ENCODE data around the gene ASB7. TPM values are rescaled to one million over a fixed set of nuclear protein-coding genes. Genes with fewer than 3 reads are reported as not detected.

Gene ASB7
- polyA plus RNA-seq, 1 donor from 2014 or later = 16.5 TPM

DNA sequence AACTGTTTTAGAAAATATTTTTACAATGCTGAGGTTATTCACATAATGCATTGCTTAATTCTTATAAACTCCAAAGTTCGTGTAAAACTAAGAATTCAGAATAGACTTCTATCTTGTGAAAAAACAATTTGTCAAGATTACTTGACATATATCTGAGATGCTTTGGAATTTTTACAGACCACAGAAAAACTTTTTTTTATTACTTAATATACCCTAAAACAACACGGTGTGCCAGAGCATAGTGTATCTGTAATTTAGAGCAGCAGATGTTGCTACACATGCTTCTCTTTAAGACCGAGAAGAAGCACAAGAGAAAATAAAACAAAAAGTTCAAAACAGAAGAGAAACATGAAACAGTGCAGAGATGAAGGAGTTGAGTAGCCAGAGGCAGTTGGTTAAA is 26.4 kb downstream of the ASB7 start:
- no peaks in the 10 kb centered on the region for H3F3A ChIP-seq (ENCODE audit: insufficient read depth, low read length, poor library complexity, severe bottlenecking)
- H3K27ac ChIP-seq (ENCODE audit: low read length) = no peak overlapping the region
- no peaks in the 10 kb centered on the region for H4K20me1 ChIP-seq (ENCODE audit: insufficient read depth)
- H3K4me2 ChIP-seq (ENCODE audit: low read length) = no peak overlapping the region
- H3K36me3 ChIP-seq (ENCODE audit: insufficient read depth, low read length) = no peaks in the 10 kb centered on the region
- no peak overlapping the region for H2AFZ ChIP-seq (ENCODE audit: low read depth, low read length)
- no peaks in the 10 kb centered on the region for H3K9me3 ChIP-seq (ENCODE audit: low read length)
- no peaks in the 10 kb centered on the region for H3K79me2 ChIP-seq (replicated peaks; ENCODE audit: insufficient read depth, low read length)
- no peak for TF ChIP-seq SMC3 (conservative IDR thresholded peaks at IDR 0.05; ENCODE audit: poor library complexity)
- TF ChIP-seq, protein P1, sequence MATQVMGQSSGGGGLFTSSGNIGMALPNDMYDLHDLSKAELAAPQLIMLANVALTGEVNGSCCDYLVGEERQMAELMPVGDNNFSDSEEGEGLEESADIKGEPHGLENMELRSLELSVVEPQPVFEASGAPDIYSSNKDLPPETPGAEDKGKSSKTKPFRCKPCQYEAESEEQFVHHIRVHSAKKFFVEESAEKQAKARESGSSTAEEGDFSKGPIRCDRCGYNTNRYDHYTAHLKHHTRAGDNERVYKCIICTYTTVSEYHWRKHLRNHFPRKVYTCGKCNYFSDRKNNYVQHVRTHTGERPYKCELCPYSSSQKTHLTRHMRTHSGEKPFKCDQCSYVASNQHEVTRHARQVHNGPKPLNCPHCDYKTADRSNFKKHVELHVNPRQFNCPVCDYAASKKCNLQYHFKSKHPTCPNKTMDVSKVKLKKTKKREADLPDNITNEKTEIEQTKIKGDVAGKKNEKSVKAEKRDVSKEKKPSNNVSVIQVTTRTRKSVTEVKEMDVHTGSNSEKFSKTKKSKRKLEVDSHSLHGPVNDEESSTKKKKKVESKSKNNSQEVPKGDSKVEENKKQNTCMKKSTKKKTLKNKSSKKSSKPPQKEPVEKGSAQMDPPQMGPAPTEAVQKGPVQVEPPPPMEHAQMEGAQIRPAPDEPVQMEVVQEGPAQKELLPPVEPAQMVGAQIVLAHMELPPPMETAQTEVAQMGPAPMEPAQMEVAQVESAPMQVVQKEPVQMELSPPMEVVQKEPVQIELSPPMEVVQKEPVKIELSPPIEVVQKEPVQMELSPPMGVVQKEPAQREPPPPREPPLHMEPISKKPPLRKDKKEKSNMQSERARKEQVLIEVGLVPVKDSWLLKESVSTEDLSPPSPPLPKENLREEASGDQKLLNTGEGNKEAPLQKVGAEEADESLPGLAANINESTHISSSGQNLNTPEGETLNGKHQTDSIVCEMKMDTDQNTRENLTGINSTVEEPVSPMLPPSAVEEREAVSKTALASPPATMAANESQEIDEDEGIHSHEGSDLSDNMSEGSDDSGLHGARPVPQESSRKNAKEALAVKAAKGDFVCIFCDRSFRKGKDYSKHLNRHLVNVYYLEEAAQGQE (IDR thresholded peaks at IDR 0.05; ENCODE audit: borderline replicate concordance) = no peak
- no peak for TF ChIP-seq EP300 (conservative IDR thresholded peaks at IDR 0.05; ENCODE audit: poor library complexity, severe bottlenecking)
- TF ChIP-seq POLR2AphosphoS5 (IDR thresholded peaks at IDR 0.05) = no peak
- TF ChIP-seq, protein P2, sequence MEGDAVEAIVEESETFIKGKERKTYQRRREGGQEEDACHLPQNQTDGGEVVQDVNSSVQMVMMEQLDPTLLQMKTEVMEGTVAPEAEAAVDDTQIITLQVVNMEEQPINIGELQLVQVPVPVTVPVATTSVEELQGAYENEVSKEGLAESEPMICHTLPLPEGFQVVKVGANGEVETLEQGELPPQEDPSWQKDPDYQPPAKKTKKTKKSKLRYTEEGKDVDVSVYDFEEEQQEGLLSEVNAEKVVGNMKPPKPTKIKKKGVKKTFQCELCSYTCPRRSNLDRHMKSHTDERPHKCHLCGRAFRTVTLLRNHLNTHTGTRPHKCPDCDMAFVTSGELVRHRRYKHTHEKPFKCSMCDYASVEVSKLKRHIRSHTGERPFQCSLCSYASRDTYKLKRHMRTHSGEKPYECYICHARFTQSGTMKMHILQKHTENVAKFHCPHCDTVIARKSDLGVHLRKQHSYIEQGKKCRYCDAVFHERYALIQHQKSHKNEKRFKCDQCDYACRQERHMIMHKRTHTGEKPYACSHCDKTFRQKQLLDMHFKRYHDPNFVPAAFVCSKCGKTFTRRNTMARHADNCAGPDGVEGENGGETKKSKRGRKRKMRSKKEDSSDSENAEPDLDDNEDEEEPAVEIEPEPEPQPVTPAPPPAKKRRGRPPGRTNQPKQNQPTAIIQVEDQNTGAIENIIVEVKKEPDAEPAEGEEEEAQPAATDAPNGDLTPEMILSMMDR (IDR thresholded peaks at IDR 0.05; ENCODE audit: poor library complexity, severe bottlenecking) = no peak
- no peak for TF ChIP-seq TAF1 (IDR thresholded peaks at IDR 0.05; ENCODE audit: low read depth)
- no peak for TF ChIP-seq MXI1 (conservative IDR thresholded peaks at IDR 0.05; ENCODE audit: poor library complexity, severe bottlenecking)
- no peak for TF ChIP-seq RAD21 (conservative IDR thresholded peaks at IDR 0.05)
- TF ChIP-seq EZH2 (IDR thresholded peaks at IDR 0.05; ENCODE audit: borderline replicate concordance, insufficient read depth, low read length, poor library complexity, severe bottlenecking) = no peak
- H3K9me2 ChIP-seq (ENCODE audit: insufficient read depth, low read length) = no peaks in the 10 kb centered on the region
- no peaks in the 10 kb centered on the region for H3K27me3 ChIP-seq (ENCODE audit: insufficient read depth, low read depth, low read length)
- no peak overlapping the region for H3K9ac ChIP-seq (ENCODE audit: low read length)
- no peak overlapping the region for H3K4me3 ChIP-seq (ENCODE audit: low read length)

DNA sequence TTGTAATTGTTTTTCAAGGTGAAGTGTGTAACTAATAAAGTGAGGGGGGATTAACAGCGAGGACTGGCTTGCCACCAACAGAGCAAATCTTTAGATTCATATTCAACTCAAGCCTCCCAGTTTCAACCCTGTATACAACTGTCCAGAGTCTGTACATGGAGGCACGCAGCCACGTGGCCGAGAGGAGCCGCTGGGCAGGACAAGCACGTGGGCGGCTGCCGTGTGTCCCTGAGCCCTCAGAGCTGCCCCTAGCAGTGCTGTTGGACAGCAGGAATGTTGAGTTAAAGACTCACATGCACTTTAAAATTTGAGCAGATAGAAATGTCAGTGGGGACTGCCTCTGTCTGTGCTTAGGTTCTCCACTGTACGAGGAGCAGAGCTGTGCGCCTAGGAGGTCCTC is 29.4 kb downstream of the ASB7 start:
- Histone ChIP-seq H3K9me3 (ENCODE audit: low read length) (no peaks in the 10 kb centered on the region), H3F3A (ENCODE audit: insufficient read depth, low read length, poor library complexity, severe bottlenecking) (no peaks in the 10 kb centered on the region), H4K20me1 (ENCODE audit: insufficient read depth) (no peaks in the 10 kb centered on the region), H3K4me3 (ENCODE audit: low read length) (no peak overlapping the region), H2AFZ (ENCODE audit: low read depth, low read length) (no peak overlapping the region), H3K27ac (ENCODE audit: low read length) (no peak overlapping the region), H3K4me2 (ENCODE audit: low read length) (no peak overlapping the region), H3K79me2 (replicated peaks; ENCODE audit: insufficient read depth, low read length) (no peaks in the 10 kb centered on the region), H3K27me3 (ENCODE audit: insufficient read depth, low read depth, low read length) (no peaks in the 10 kb centered on the region), H3K9ac (ENCODE audit: low read length) (no peak overlapping the region), H3K9me2 (ENCODE audit: insufficient read depth, low read length) (no peaks in the 10 kb centered on the region), H3K36me3 (ENCODE audit: insufficient read depth, low read length) (no peaks in the 10 kb centered on the region)
- TF ChIP-seq RAD21 (conservative IDR thresholded peaks at IDR 0.05) (no peak), POLR2AphosphoS5 (IDR thresholded peaks at IDR 0.05) (no peak), SMC3 (conservative IDR thresholded peaks at IDR 0.05; ENCODE audit: poor library complexity) (no peak)
- TF ChIP-seq, protein P2 (IDR thresholded peaks at IDR 0.05; ENCODE audit: poor library complexity, severe bottlenecking) = no peak

Data from neural cell (in vitro differentiated cells).